Peyer's patch (tissue), 4 donors: ENCODE results near the gene ARHGAP31.

Source experiments
- POLR2A ChIP-seq, 2 donors: fragments of 450-650 bp; IDR thresholded peaks; one replicate each; pipeline ENCODE4 v1.5.1; 2017; ENCODE audit warnings: antibody characterized with exemption in 2 of 2, mild to moderate bottlenecking in 2 of 2, moderate library complexity in 2 of 2
- TF ChIP-seq, protein P1 (sequence below), 6 experiments: fragments of 450-650 bp in 4 of 6; fragments of 200-600 bp in 2 of 6; sonication (generic) in 1 of 6; IDR thresholded peaks; one replicate each; pipeline ENCODE4 v1.5.1; 2017 to 2019; ENCODE audit warnings: antibody characterized with exemption in 6 of 6, mild to moderate bottlenecking in 3 of 6, moderate library complexity in 1 of 6

- TF ChIP-seq, protein P1, sequence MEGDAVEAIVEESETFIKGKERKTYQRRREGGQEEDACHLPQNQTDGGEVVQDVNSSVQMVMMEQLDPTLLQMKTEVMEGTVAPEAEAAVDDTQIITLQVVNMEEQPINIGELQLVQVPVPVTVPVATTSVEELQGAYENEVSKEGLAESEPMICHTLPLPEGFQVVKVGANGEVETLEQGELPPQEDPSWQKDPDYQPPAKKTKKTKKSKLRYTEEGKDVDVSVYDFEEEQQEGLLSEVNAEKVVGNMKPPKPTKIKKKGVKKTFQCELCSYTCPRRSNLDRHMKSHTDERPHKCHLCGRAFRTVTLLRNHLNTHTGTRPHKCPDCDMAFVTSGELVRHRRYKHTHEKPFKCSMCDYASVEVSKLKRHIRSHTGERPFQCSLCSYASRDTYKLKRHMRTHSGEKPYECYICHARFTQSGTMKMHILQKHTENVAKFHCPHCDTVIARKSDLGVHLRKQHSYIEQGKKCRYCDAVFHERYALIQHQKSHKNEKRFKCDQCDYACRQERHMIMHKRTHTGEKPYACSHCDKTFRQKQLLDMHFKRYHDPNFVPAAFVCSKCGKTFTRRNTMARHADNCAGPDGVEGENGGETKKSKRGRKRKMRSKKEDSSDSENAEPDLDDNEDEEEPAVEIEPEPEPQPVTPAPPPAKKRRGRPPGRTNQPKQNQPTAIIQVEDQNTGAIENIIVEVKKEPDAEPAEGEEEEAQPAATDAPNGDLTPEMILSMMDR (IDR thresholded peaks at IDR 0.05) = no peak
- TF ChIP-seq POLR2A (IDR thresholded peaks at IDR 0.05) = no peak
These were observed 143.6 kb downstream of the ARHGAP31 start for GRCh38 chr3:119437691-119438258.
